Thyroid gland (tissue), 4 donors: Measurements from ENCODE around the gene PNLIPRP2. TPM values are rescaled to one million over a fixed set of nuclear protein-coding genes. Genes with fewer than 3 reads are reported as not detected.

Experiments
- DNase-seq, 2 donors: peaks; one replicate each; pipeline ENCODE4 v3.0.0-alpha.2; 2019
- H3K27ac ChIP-seq, 3 donors: fragments of 200-600 bp; sonication (generic); 1 replicate in 2 of 3; 2 replicates in 1 of 3; pipeline ENCODE4 v1.5.1; 2016 to 2019; ENCODE audit warnings: mild to moderate bottlenecking in 1 of 3, moderate library complexity in 1 of 3
- H3K27me3 ChIP-seq: fragments of 200-600 bp; sonication (generic); one replicate; pipeline ENCODE4 v1.5.1; 2019
- H3K36me3 ChIP-seq, 2 donors: fragments of 200-600 bp; sonication (generic); one replicate each; pipeline ENCODE4 v1.5.1; 2016 to 2019
- H3K4me1 ChIP-seq, 2 donors: fragments of 200-600 bp; sonication (generic); one replicate each; pipeline ENCODE4 v1.5.1; 2017 to 2019
- H3K4me3 ChIP-seq, 3 donors: fragments of 200-600 bp; sonication (generic); replicated peaks in 1 of 3; 1 replicate in 2 of 3; 2 replicates in 1 of 3; pipeline ENCODE4 v1.5.1; 2016; ENCODE audit warnings: mild to moderate bottlenecking in 1 of 3
- H3K9me3 ChIP-seq: fragments of 200-600 bp; sonication (generic); one replicate; pipeline ENCODE4 v1.5.1; 2017
- CTCF ChIP-seq, 6 experiments: fragments of 200-600 bp in 3 of 6; fragments of 450-650 bp in 3 of 6; sonication (generic) in 3 of 6; IDR thresholded peaks; one replicate each; pipeline ENCODE4 v1.5.1; 2016 to 2019; ENCODE audit warnings: antibody characterized with exemption in 6 of 6, mild to moderate bottlenecking in 2 of 6, inconsistent platforms in 1 of 6, moderate library complexity in 1 of 6
- POLR2A ChIP-seq, 2 donors: fragments of 450-650 bp; IDR thresholded peaks; one replicate each; pipeline ENCODE4 v1.6.1; 2017; ENCODE audit warnings: antibody characterized with exemption in 2 of 2, mild to moderate bottlenecking in 2 of 2, moderate library complexity in 1 of 2
- WGBS, 2 donors: methylation state at CpG; one replicate each; pipeline ENCODE4 v1.1.5; 2017; 5-methylcytosine and 5-hydroxymethylcytosine counted together
- intact Hi-C: fragments of 100-400 bp; cut with DNase I; formaldehyde crosslinking; loops from one replicate; pipeline ENCODE4 v1.15.1; 2023
- total RNA-seq, 4 donors: library from RNA; depleted of rRNA; stranded (reverse); fragments of >200 nt; gene quantifications; one replicate each; pipeline ENCODE4 v1.2.3, GENCODE V29; 2016

PNLIPRP2 gene
- total RNA-seq, 4 donors from 2014 or later = not detected

- no peaks in the 10 kb centered on the region for H3K27me3 ChIP-seq
- H3K9me3 ChIP-seq = no peaks in the 10 kb centered on the region
- WGBS, 2 donors = 94 to 100% methylated on average over 2 of the region's 2 CpGs
- H3K27ac ChIP-seq = no peak overlapping the region
- no peak overlapping the region for H3K4me3 ChIP-seq
- H3K36me3 ChIP-seq = peaks cover 0 to 1% of the 10 kb centered on the region in 2 donors
- peaks cover 10 to 15% of the 10 kb centered on the region in 2 donors for H3K4me1 ChIP-seq
- intact Hi-C loops = no loop called here
- TF ChIP-seq POLR2A (IDR thresholded peaks at IDR 0.05) (no peak), CTCF (IDR thresholded peaks at IDR 0.05) (no peak)
- DNase-seq = no peak
Observed at GRCh38 chr10:116668446-116668845, 47.7 kb downstream of the PNLIPRP2 start.

- TF ChIP-seq CTCF (IDR thresholded peaks at IDR 0.05) (no peak), POLR2A (IDR thresholded peaks at IDR 0.05) (no peak)
- 88 to 95% methylated on average over 4 to 5 of the region's 5 CpGs for WGBS, 2 donors
- Histone ChIP-seq H3K4me1 (peaks cover 10 to 15% of the 10 kb centered on the region in 2 donors), H3K9me3 (no peaks in the 10 kb centered on the region), H3K27ac (peak overlapping the region in 1 of 3 donors; percentile 43), H3K4me3 (no peak overlapping the region), H3K27me3 (no peaks in the 10 kb centered on the region), H3K36me3 (peaks cover 0 to 6% of the 10 kb centered on the region in 2 donors)
- DNase-seq = no peak
- intact Hi-C loops = no loop called here
Observed at GRCh38 chr10:116669080-116669479, 48.3 kb downstream of the PNLIPRP2 start.

- H3K4me1 ChIP-seq = peaks cover 10 to 15% of the 10 kb centered on the region in 2 donors
- H3K27ac ChIP-seq = peak overlapping the region in 1 of 3 donors; percentile 43
- no peaks in the 10 kb centered on the region for H3K27me3 ChIP-seq
- WGBS, 2 donors = 31 to 41% methylated on average over 14 to 15 of the region's 41 CpGs
- intact Hi-C loops = no loop called here
- peaks cover 2 to 10% of the 10 kb centered on the region in 2 donors for H3K36me3 ChIP-seq
- peak; percentile 61 to 62 for DNase-seq
- no peak for TF ChIP-seq CTCF (IDR thresholded peaks at IDR 0.05)
- TF ChIP-seq POLR2A (IDR thresholded peaks at IDR 0.05) = no peak
- no peaks in the 10 kb centered on the region for H3K9me3 ChIP-seq
- H3K4me3 ChIP-seq = peak overlapping the region in 2 of 3 donors; percentile 24 to 36
Observed at GRCh38 chr10:116669832-116670644, 49.3 kb downstream of the PNLIPRP2 start.

GRCh38 chr10:116670706-116671105, 50.0 kb downstream of the PNLIPRP2 start:
- Histone ChIP-seq H3K36me3 (peaks cover 2 to 12% of the 10 kb centered on the region in 2 donors), H3K4me3 (no peak overlapping the region), H3K4me1 (peaks cover 10 to 15% of the 10 kb centered on the region in 2 donors), H3K27ac (no peak overlapping the region), H3K27me3 (no peaks in the 10 kb centered on the region), H3K9me3 (no peaks in the 10 kb centered on the region)
- TF ChIP-seq CTCF (IDR thresholded peaks at IDR 0.05) (no peak), POLR2A (IDR thresholded peaks at IDR 0.05) (no peak)
- DNase-seq = no peak
- intact Hi-C loops = no loop called here
- 77 to 86% methylated on average over 5 to 6 of the region's 6 CpGs for WGBS, 2 donors

GRCh38 chr10:116671274-116671926, 50.6 kb downstream of the PNLIPRP2 start:
- no peak overlapping the region for H3K4me3 ChIP-seq
- H3K9me3 ChIP-seq = no peaks in the 10 kb centered on the region
- 85 to 88% methylated on average over 5 of the region's 5 CpGs for WGBS, 2 donors
- H3K27ac ChIP-seq = no peak overlapping the region
- DNase-seq = no peak
- H3K36me3 ChIP-seq = peaks cover 2 to 12% of the 10 kb centered on the region in 2 donors
- H3K4me1 ChIP-seq = peaks cover 10 to 15% of the 10 kb centered on the region in 2 donors
- intact Hi-C loops = no loop called here
- TF ChIP-seq CTCF (IDR thresholded peaks at IDR 0.05) (no peak), POLR2A (IDR thresholded peaks at IDR 0.05) (no peak)
- H3K27me3 ChIP-seq = no peaks in the 10 kb centered on the region
